ENCODE data around the gene SLCO4A1.
A peak's percentile ranks its signal among the peaks of the same experiment; 100 is the strongest.

Gene SLCO4A1

DNA sequence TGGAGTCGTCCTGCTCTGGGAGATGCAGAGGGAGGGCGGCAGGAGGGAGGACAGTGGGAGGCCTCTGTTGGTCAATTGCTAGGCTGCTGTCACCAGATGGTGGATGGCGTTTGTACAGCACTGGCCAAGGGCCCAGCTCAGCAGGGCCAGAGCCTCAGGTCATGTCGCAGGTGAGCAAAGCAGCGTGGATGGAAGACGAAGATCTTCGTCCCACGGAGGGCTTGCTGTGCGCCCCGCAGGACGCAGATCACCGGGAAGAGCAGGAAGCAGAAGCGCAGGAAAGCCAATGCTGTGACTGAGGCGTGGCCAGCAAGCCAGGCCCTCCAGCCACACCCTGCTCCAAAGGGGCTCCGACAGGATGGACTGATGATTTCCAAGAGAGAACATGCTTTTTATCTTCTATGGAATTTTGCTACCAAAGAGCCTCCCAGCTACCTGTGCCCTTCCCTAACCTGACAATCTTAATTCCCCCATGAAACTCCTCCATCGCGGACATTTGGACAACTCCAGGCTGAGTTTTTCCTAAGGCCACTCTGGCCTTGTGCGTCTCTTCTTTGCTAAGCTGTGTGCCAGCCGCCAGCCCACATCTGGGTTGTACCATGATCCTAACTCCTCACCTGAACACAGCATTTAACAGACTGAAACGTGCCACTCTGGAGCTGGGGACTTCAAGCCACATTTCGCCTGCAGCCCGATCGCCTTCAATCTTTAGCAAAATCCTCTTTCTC lies 3.5 kb upstream of the SLCO4A1 start:
- 84 to 91% methylated on average over 22 to 23 of the region's 23 CpGs for WGBS, 2 experiments (ENCODE audit: insufficient coverage in 2 of 2)
- Histone ChIP-seq H3K9me3 (ENCODE audit: control insufficient read depth, low read length) (no peaks in the 10 kb centered on the region), H3K27ac (ENCODE audit: low read depth, low read length, severe bottlenecking) (no peak overlapping the region), H3K4me3 (ENCODE audit: extremely low read depth, insufficient read depth, low read length, poor library complexity, severe bottlenecking) (no peak overlapping the region), H3K4me1 (ENCODE audit: control insufficient read depth, insufficient read depth, low read length, poor library complexity, severe bottlenecking) (peaks cover 10% of the 10 kb centered on the region), H3K36me3 (ENCODE audit: control insufficient read depth, insufficient read depth, low read length) (no peaks in the 10 kb centered on the region)

- Histone ChIP-seq H3K27ac (ENCODE audit: low read depth, low read length, severe bottlenecking) (no peak overlapping the region), H3K4me1 (ENCODE audit: control insufficient read depth, insufficient read depth, low read length, poor library complexity, severe bottlenecking) (peaks cover 7% of the 10 kb centered on the region), H3K36me3 (ENCODE audit: control insufficient read depth, insufficient read depth, low read length) (no peaks in the 10 kb centered on the region), H3K4me3 (ENCODE audit: extremely low read depth, insufficient read depth, low read length, poor library complexity, severe bottlenecking) (no peak overlapping the region), H3K9me3 (ENCODE audit: control insufficient read depth, low read length) (no peaks in the 10 kb centered on the region)
- WGBS, 2 experiments (ENCODE audit: insufficient coverage in 2 of 2) = 90 to 95% methylated on average over 3 to 4 of the region's 9 CpGs
Observed at GRCh38 chr20:62639765-62640164, 2.5 kb upstream of the SLCO4A1 start.

DNA sequence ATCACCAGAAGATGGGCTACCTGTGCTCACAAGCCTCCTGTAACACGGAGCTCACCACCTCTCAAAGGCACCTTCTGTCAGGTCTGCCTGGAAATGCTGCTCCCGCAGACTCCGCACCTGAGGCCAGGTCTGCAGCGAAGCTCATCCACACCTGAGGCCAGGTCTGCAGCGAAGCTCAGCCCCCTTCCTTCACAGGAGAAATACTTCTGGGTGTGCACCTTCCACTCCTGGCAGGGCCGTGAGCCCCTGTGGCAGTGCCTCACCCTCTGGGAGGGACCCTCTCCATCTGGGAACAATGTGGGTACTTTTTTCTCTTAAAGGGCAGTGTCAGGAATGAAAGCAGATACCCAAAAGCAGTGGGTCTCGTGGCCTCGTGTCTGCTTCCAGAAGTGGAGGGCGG lies 1.4 kb upstream of the SLCO4A1 start:
- WGBS, 2 experiments (ENCODE audit: insufficient coverage in 2 of 2) = 93 to 95% methylated on average over 8 of the region's 9 CpGs
- H3K4me3 ChIP-seq (ENCODE audit: extremely low read depth, insufficient read depth, low read length, poor library complexity, severe bottlenecking) = no peak overlapping the region
- no peaks in the 10 kb centered on the region for H3K9me3 ChIP-seq (ENCODE audit: control insufficient read depth, low read length)
- H3K27ac ChIP-seq (ENCODE audit: low read depth, low read length, severe bottlenecking) = no peak overlapping the region
- H3K36me3 ChIP-seq (ENCODE audit: control insufficient read depth, insufficient read depth, low read length) = no peaks in the 10 kb centered on the region
- peaks cover 4% of the 10 kb centered on the region for H3K4me1 ChIP-seq (ENCODE audit: control insufficient read depth, insufficient read depth, low read length, poor library complexity, severe bottlenecking)

DNA sequence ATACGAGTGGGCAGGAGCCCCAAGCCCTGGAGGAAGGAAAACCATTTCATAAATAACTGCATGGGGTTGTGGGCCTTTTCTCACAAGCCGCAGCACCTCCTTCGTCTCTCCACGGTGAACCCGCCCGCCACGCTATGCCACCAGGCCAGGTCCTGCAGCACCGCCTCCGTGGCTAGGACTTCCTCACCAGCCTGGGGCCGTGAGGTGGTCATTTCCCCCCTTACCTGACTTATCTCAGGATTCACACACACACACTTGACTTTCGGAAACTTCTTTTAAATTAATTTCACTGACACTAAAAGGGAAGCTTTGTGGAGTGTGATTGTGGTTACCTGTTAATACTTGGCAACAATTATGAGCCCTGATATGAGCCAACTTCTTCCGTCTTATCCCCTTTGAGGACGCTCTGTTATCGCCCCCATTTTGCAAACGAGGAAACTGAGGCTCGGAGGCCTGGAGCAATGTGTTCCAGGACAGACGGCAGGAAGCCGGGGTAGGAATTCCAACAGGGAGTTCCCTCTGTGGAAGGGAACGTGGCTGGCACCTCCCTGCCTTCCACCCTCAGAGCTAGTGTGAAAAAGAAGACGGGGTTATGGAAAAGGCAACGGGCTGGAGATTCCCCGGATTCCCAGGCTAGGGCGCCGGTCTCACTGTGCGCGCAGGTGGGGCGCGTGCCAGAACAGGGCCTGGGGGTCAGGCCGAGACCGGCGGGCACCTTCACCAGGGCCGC lies 817 bp upstream of the SLCO4A1 start:
- H3K27ac ChIP-seq (ENCODE audit: low read depth, low read length, severe bottlenecking) = no peak overlapping the region
- H3K9me3 ChIP-seq (ENCODE audit: control insufficient read depth, low read length) = no peaks in the 10 kb centered on the region
- WGBS, 2 experiments (ENCODE audit: insufficient coverage in 2 of 2) = 47 to 49% methylated on average over 27 to 31 of the region's 32 CpGs
- peak overlapping the region; percentile 39 for H3K4me3 ChIP-seq (ENCODE audit: extremely low read depth, insufficient read depth, low read length, poor library complexity, severe bottlenecking)
- no peaks in the 10 kb centered on the region for H3K36me3 ChIP-seq (ENCODE audit: control insufficient read depth, insufficient read depth, low read length)
- peaks cover 4% of the 10 kb centered on the region for H3K4me1 ChIP-seq (ENCODE audit: control insufficient read depth, insufficient read depth, low read length, poor library complexity, severe bottlenecking)

GRCh38 chr20:62642666-62643520 lies 590 bp downstream of the SLCO4A1 start:
- Histone ChIP-seq H3K36me3 (ENCODE audit: control insufficient read depth, insufficient read depth, low read length) (no peaks in the 10 kb centered on the region), H3K27ac (ENCODE audit: low read depth, low read length, severe bottlenecking) (no peak overlapping the region), H3K4me3 (ENCODE audit: extremely low read depth, insufficient read depth, low read length, poor library complexity, severe bottlenecking) (peak overlapping the region; percentile 39), H3K9me3 (ENCODE audit: control insufficient read depth, low read length) (no peaks in the 10 kb centered on the region), H3K4me1 (ENCODE audit: control insufficient read depth, insufficient read depth, low read length, poor library complexity, severe bottlenecking) (peaks cover 4% of the 10 kb centered on the region)
- WGBS, 2 experiments (ENCODE audit: insufficient coverage in 2 of 2) = 3% methylated on average over 72 to 73 of the region's 84 CpGs

DNA sequence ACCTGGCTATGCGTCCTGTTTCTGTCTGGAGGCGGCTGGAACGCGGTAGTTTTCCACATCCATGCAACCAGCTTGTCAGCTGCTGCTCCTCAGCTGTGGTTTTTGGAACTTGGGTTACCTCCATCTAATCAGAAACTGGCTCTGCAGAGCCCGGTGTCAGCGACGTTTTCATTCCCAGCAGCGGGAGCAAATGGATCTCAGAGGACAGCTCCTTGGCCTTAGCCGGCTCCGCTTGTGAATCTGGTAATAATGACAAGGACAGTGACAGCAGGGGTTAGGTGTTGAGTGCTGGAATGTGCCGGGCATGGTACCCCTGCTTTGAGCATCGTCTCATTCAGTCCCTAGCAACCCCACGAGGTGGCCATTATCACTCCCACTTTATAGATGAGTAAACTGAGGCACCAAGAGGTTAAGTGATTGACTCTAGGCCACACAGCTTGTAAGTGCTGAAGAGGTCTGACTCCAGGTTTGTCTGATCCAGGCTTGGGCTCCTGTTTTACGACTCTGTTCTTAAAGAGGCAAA lies 1.3 kb downstream of the SLCO4A1 start:
- Histone ChIP-seq H3K4me3 (ENCODE audit: extremely low read depth, insufficient read depth, low read length, poor library complexity, severe bottlenecking) (peak overlapping the region; percentile 39), H3K4me1 (ENCODE audit: control insufficient read depth, insufficient read depth, low read length, poor library complexity, severe bottlenecking) (peaks cover 4% of the 10 kb centered on the region), H3K36me3 (ENCODE audit: control insufficient read depth, insufficient read depth, low read length) (no peaks in the 10 kb centered on the region), H3K27ac (ENCODE audit: low read depth, low read length, severe bottlenecking) (no peak overlapping the region), H3K9me3 (ENCODE audit: control insufficient read depth, low read length) (no peaks in the 10 kb centered on the region)
- 46 to 55% methylated on average over 10 to 14 of the region's 14 CpGs for WGBS, 2 experiments (ENCODE audit: insufficient coverage in 2 of 2)

- Histone ChIP-seq H3K27ac (ENCODE audit: low read depth, low read length, severe bottlenecking) (no peak overlapping the region), H3K9me3 (ENCODE audit: control insufficient read depth, low read length) (no peaks in the 10 kb centered on the region), H3K4me1 (ENCODE audit: control insufficient read depth, insufficient read depth, low read length, poor library complexity, severe bottlenecking) (peaks cover 4% of the 10 kb centered on the region), H3K4me3 (ENCODE audit: extremely low read depth, insufficient read depth, low read length, poor library complexity, severe bottlenecking) (no peak overlapping the region), H3K36me3 (ENCODE audit: control insufficient read depth, insufficient read depth, low read length) (no peaks in the 10 kb centered on the region)
- 91 to 94% methylated on average over 20 to 23 of the region's 23 CpGs for WGBS, 2 experiments (ENCODE audit: insufficient coverage in 2 of 2)
Observed at GRCh38 chr20:62644044-62644795, 1.9 kb downstream of the SLCO4A1 start.

GRCh38 chr20:62644802-62645496 lies 2.6 kb downstream of the SLCO4A1 start:
- H3K27ac ChIP-seq (ENCODE audit: low read depth, low read length, severe bottlenecking) = no peak overlapping the region
- H3K9me3 ChIP-seq (ENCODE audit: control insufficient read depth, low read length) = no peaks in the 10 kb centered on the region
- no peaks in the 10 kb centered on the region for H3K36me3 ChIP-seq (ENCODE audit: control insufficient read depth, insufficient read depth, low read length)
- H3K4me1 ChIP-seq (ENCODE audit: control insufficient read depth, insufficient read depth, low read length, poor library complexity, severe bottlenecking) = peaks cover 4% of the 10 kb centered on the region
- no peak overlapping the region for H3K4me3 ChIP-seq (ENCODE audit: extremely low read depth, insufficient read depth, low read length, poor library complexity, severe bottlenecking)
- 85 to 91% methylated on average over 9 to 11 of the region's 12 CpGs for WGBS, 2 experiments (ENCODE audit: insufficient coverage in 2 of 2)

DNA sequence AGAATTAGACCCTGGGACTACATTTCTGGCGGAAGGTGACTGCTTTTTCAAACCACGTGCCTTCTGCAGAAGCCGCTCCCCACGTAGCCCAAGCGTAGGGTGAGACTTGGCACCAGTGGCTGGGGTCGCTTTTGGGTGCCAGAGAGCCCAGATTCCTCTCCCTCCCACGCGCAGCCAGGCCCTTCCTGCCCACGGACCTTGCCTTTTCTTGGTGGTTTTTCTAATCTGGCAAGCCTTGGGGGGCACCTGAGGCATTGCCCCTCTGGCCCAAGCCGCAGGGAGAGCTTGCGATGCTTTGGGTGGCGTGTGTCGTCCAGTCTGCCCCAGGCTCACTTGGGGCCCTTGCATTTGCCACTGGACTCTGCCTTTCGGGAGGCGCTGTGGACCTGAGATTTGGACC lies 3.3 kb downstream of the SLCO4A1 start:
- peaks cover 4% of the 10 kb centered on the region for H3K4me1 ChIP-seq (ENCODE audit: control insufficient read depth, insufficient read depth, low read length, poor library complexity, severe bottlenecking)
- H3K36me3 ChIP-seq (ENCODE audit: control insufficient read depth, insufficient read depth, low read length) = no peaks in the 10 kb centered on the region
- H3K27ac ChIP-seq (ENCODE audit: low read depth, low read length, severe bottlenecking) = no peak overlapping the region
- WGBS, 2 experiments (ENCODE audit: insufficient coverage in 2 of 2) = 93 to 94% methylated on average over 15 of the region's 15 CpGs
- H3K9me3 ChIP-seq (ENCODE audit: control insufficient read depth, low read length) = no peaks in the 10 kb centered on the region
- H3K4me3 ChIP-seq (ENCODE audit: extremely low read depth, insufficient read depth, low read length, poor library complexity, severe bottlenecking) = no peak overlapping the region
